Lower leg skin (tissue), 4 donors: ENCODE results near the gene FIBIN. TPM values are rescaled to one million over a fixed set of nuclear protein-coding genes. Genes with fewer than 3 reads are reported as not detected.
"Not testable (repeated sequence)": the region's sequence is repeated elsewhere in the genome, so short reads cannot be mapped to it uniquely, and the experiment has no call there.

ENCODE experiments used
- DNase-seq, 2 donors: peaks; one replicate each; pipeline ENCODE4 v3.0.0-alpha.2; 2019; ENCODE audit warnings: low spot score in 2 of 2
- H3K4me3 ChIP-seq: fragments of 200-600 bp; sonication (generic); 2 replicates; pipeline ENCODE4 v1.5.1; 2017; ENCODE audit warnings: mild to moderate bottlenecking, low read depth; ENCODE audit not compliant: poor library complexity, severe bottlenecking
- CTCF ChIP-seq, 3 donors: fragments of 450-650 bp; IDR thresholded peaks; one replicate each; pipeline ENCODE4 v1.5.1; 2016; ENCODE audit warnings: antibody characterized with exemption in 3 of 3, mild to moderate bottlenecking in 3 of 3, moderate library complexity in 2 of 3
- POLR2A ChIP-seq, 2 donors: fragments of 450-650 bp; IDR thresholded peaks; one replicate each; pipeline ENCODE4 v1.6.1; 2016 to 2017; ENCODE audit warnings: antibody characterized with exemption in 2 of 2, mild to moderate bottlenecking in 1 of 2, moderate library complexity in 1 of 2
- WGBS, 2 donors: methylation state at CpG; one replicate each; pipeline ENCODE4 v1.1.5; 2018; 5-methylcytosine and 5-hydroxymethylcytosine counted together
- intact Hi-C: fragments of 100-400 bp; cut with DNase I; formaldehyde crosslinking; loops from one replicate; pipeline ENCODE4 v1.15.0; 2023; ENCODE audit warnings: low total_unique reads
- total RNA-seq, 4 donors: library from RNA; depleted of rRNA; stranded (reverse); fragments of >200 nt; gene quantifications; one replicate each; pipeline ENCODE4 v1.1.0, GENCODE V29; 2016

Gene FIBIN
- total RNA-seq, 4 donors from 2014 or later: 11.7 to 45.4 (median 15.1) TPM

- 50 to 69% methylated on average over 1 of the region's 1 CpG for WGBS, 2 donors
- intact Hi-C loops: no loop called here
- DNase-seq: no peak
- H3K4me3 ChIP-seq: no peak overlapping the region
- TF ChIP-seq POLR2A (IDR thresholded peaks at IDR 0.05) (no peak), CTCF (IDR thresholded peaks at IDR 0.05) (no peak)
These were observed 35.2 kb upstream of the FIBIN start for GRCh38 chr11:26958702-26959049.

- intact Hi-C loops: no loop called here
- no peak overlapping the region for H3K4me3 ChIP-seq
- no peak for DNase-seq
- WGBS, 2 donors: 33 to 40% methylated on average over 2 of the region's 2 CpGs
- TF ChIP-seq CTCF (IDR thresholded peaks at IDR 0.05): no peak
- TF ChIP-seq POLR2A (IDR thresholded peaks at IDR 0.05): no peak
These were observed 33.6 kb upstream of the FIBIN start for GRCh38 chr11:26960281-26960680.

- TF ChIP-seq CTCF (IDR thresholded peaks at IDR 0.05) (no peak), POLR2A (IDR thresholded peaks at IDR 0.05) (no peak)
- intact Hi-C loops: no loop called here
- 55 to 60% methylated on average over 1 of the region's 1 CpG for WGBS, 2 donors
- no peak overlapping the region for H3K4me3 ChIP-seq
- no peak for DNase-seq
These were observed 30.1 kb upstream of the FIBIN start for GRCh38 chr11:26963764-26964163.

GRCh38 chr11:26964339-26964738 lies 29.6 kb upstream of the FIBIN start:
- TF ChIP-seq CTCF (IDR thresholded peaks at IDR 0.05) (no peak), POLR2A (IDR thresholded peaks at IDR 0.05) (no peak)

GRCh38 chr11:26964847-26965485 lies 28.9 kb upstream of the FIBIN start:
- DNase-seq: not testable (repeated sequence)
- 94 to 96% methylated on average over 27 to 32 of the region's 32 CpGs for WGBS, 2 donors

More at GRCh38 chr11:26964339-26964738, 29.6 kb upstream of the FIBIN start:
- intact Hi-C loops: no loop called here
- WGBS, 2 donors: 51 to 62% methylated on average over 3 of the region's 3 CpGs
- DNase-seq: no peak
- no peak overlapping the region for H3K4me3 ChIP-seq

GRCh38 chr11:26971961-26972360 lies 22.0 kb upstream of the FIBIN start:
- H3K4me3 ChIP-seq: no peak overlapping the region
- TF ChIP-seq POLR2A (IDR thresholded peaks at IDR 0.05) (no peak), CTCF (IDR thresholded peaks at IDR 0.05) (no peak)

More at GRCh38 chr11:26964847-26965485, 28.9 kb upstream of the FIBIN start:
- H3K4me3 ChIP-seq, intact Hi-C loops: not testable (repeated sequence)

More at GRCh38 chr11:26971961-26972360, 22.0 kb upstream of the FIBIN start:
- intact Hi-C loops: no loop called here
- 57 to 64% methylated on average over 2 of the region's 2 CpGs for WGBS, 2 donors
- DNase-seq: no peak
